Colonic mucosa (tissue), 4 donors: Measurements from ENCODE around the gene MYL5. TPM values are rescaled to one million over a fixed set of nuclear protein-coding genes. Genes with fewer than 3 reads are reported as not detected.
"Not testable (repeated sequence)": the region's sequence is repeated elsewhere in the genome, so short reads cannot be mapped to it uniquely, and the experiment has no call there.

Experiments used
- DNase-seq: peaks from one replicate; pipeline ENCODE4 v3.0.0-alpha.2; 2020
- H3K27ac ChIP-seq: fragments of 200-600 bp; one replicate; pipeline ENCODE4 v1.8.0; 2021
- H3K27me3 ChIP-seq: fragments of 200-600 bp; one replicate; pipeline ENCODE4 v1.8.0; 2021
- H3K36me3 ChIP-seq: fragments of 200-600 bp; one replicate; pipeline ENCODE4 v1.8.0; 2021
- H3K4me1 ChIP-seq: fragments of 200-600 bp; one replicate; pipeline ENCODE4 v1.8.0; 2021; ENCODE audit warnings: mild to moderate bottlenecking
- H3K4me3 ChIP-seq: fragments of 200-600 bp; one replicate; pipeline ENCODE4 v1.8.0; 2021
- H3K9ac ChIP-seq, 2 donors: one replicate each; pipeline ENCODE4 v1.7.0; 2013; ENCODE audit warnings: control low read depth in 2 of 2, low read depth in 2 of 2, low read length in 2 of 2
- H3K9me3 ChIP-seq: fragments of 200-600 bp; one replicate; pipeline ENCODE4 v1.8.0; 2021
- intact Hi-C: fragments of 100-400 bp; cut with DNase I; formaldehyde crosslinking; loops from one replicate; pipeline ENCODE4 v1.14.1; 2022
- total RNA-seq, 2 donors: library from RNA; stranded (reverse); fragmentation: NEBNext Ultra II Directional in 1 of 2; extraction: Animal tissue kit (Norgen Biotek cat#: 25700) in 1 of 2; gene quantifications; one replicate each; pipeline ENCODE4 v1.2.1, GENCODE V29; 2021
- TF ChIP-seq, protein P1 (sequence below): fragments of 200-600 bp; IDR thresholded peaks from one replicate; pipeline ENCODE4 v1.8.0; 2022; ENCODE audit warnings: antibody characterized with exemption, mild to moderate bottlenecking
- donor health status: healthy.
- donor health status: DM: no; HTN: no; CAD: no.
- donor health status: DM: no; HTN: no; CAD: no.

Gene MYL5
- total RNA-seq, 2 donors from 2014 or later, result 17.3 to 53.6 TPM

DNA sequence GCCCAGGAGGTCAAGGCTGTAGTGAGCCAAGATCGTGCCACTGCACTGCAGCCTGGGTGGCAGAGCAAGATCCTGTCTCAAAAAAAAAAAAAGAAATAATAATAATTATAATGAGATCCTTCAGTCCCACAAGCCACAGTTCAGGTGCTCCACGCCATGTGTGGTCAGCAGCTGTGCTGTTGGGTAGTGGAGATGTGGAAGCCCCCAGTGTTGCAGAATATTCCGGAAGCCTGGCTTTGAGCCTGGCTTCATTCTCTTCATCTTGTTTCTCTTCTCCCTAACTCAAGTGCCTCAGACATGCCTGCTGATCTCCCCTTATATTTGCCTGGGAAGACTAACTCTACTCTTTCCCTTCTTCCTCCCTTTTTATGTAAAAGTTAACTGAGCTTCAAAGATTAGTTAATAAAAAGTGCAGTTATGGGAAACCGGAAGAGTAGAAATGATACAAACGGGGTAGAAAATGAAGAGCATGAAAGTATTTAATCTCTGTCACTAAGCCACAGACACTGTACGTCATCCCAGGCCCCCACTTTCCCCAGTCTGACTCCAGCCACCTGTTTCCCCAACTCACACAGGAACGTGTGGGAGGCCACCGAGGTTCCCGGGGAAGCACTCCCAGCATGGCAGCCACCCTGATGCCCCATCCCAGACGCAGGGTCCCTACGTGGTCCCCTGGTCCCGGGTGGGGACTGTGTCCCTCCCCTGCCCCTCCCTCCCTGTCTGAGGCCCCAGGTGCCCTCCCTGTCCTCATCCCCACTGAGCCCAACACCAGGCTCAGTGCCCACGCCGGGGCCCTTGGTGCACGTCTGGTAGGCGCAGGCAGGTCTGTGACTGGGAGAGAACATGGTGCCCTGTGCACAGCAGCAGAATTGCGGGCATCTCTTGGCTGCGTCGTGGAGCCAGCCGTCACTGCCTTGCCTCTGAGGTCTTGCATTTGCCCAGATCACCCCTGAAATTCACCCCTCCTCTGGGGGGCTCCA lies 55.3 kb downstream of the MYL5 start:
- DNase-seq, result no peak
- Histone ChIP-seq H3K4me1 (no peaks in the 10 kb centered on the region), H3K4me3 (no peak overlapping the region), H3K9me3 (no peaks in the 10 kb centered on the region), H3K36me3 (peaks cover 23% of the 10 kb centered on the region), H3K27ac (no peak overlapping the region), H3K9ac (no peak overlapping the region), H3K27me3 (no peaks in the 10 kb centered on the region)
- intact Hi-C loops, result no loop called here
- TF ChIP-seq, protein P1, sequence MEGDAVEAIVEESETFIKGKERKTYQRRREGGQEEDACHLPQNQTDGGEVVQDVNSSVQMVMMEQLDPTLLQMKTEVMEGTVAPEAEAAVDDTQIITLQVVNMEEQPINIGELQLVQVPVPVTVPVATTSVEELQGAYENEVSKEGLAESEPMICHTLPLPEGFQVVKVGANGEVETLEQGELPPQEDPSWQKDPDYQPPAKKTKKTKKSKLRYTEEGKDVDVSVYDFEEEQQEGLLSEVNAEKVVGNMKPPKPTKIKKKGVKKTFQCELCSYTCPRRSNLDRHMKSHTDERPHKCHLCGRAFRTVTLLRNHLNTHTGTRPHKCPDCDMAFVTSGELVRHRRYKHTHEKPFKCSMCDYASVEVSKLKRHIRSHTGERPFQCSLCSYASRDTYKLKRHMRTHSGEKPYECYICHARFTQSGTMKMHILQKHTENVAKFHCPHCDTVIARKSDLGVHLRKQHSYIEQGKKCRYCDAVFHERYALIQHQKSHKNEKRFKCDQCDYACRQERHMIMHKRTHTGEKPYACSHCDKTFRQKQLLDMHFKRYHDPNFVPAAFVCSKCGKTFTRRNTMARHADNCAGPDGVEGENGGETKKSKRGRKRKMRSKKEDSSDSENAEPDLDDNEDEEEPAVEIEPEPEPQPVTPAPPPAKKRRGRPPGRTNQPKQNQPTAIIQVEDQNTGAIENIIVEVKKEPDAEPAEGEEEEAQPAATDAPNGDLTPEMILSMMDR, result no peak

DNA sequence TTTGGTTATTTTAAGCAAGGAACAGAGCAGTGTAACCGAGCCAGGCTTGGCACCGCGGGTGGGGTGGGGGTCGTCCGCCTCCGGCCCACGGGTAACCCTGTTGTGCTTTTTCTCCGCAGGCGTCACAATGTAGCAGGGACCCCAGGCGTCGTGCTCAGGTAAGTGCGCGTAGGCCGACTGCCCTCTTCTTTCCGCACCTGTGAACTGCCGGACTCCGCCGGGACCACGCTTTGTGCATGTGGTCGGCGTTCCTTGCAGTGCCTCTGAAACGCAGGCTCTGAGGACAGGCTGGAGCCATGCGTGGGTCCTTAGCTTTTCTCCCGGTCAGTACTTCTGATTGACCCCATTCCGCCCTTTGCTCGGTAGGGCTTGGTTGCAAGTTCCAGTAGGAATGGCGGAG lies 56.2 kb downstream of the MYL5 start:
- DNase-seq, result no peak
- Histone ChIP-seq H3K4me1 (no peaks in the 10 kb centered on the region), H3K36me3 (peaks cover 27% of the 10 kb centered on the region), H3K4me3 (no peak overlapping the region), H3K27me3 (no peaks in the 10 kb centered on the region), H3K9ac (no peak overlapping the region), H3K27ac (no peak overlapping the region), H3K9me3 (no peaks in the 10 kb centered on the region)
- TF ChIP-seq, protein P1, result no peak
- intact Hi-C loops, result no loop called here

DNA sequence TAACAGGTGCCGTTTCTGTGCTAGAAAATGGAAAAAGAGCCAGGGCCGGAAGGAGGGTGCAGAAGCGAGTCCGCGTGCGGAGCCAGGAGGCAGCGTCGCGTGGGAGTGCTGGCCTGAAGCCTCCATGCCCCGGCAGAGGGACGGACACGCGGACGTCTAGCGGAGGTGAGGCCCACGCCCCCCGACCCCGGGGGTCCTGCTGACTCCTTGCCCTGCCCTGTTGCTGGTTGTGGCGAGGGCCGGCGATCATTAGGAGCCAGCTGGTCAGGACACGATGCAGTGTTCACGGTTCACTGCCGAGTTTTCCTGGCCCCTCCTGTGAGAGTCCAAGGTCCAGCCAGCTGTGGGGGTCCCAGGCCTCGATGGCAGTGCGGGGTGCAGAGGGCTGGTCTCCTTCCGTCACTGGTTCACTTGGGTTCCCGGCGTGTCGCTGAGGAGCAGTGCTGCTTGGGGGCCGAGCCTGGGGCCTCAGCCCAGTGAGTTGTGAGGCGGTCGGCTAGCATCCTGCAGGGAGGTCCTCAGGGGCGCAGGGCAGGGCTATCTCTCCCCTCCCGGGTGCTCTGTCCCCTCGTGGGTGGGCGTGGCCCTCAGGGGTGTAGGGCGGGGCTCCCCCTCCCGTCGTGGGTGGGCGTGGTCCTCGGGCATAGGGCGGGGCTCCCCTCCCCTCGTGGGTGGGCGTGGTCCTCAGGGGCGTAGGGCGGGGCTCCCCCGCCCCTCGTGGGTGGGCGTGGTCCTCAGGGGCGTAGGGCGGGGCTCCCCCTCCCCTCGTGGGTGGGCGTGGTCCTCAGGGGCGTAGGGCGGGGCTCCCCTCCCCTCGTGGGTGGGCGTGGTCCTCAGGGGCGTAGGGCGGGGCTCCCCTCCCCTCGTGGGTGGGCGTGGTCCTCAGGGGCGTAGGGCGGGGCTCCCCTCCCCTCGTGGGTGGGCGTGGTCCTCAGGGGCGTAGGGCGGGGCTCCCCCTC lies 56.9 kb downstream of the MYL5 start:
- H3K36me3 ChIP-seq, result peaks cover 27% of the 10 kb centered on the region
- DNase-seq, H3K4me1 ChIP-seq, H3K4me3 ChIP-seq, H3K27ac ChIP-seq, H3K9ac ChIP-seq, H3K27me3 ChIP-seq, H3K9me3 ChIP-seq, intact Hi-C loops: not testable (repeated sequence)

Other genes with a start within 250 kb of the MYL5 start
- gene ZNF721, start 175.4 kb upstream of the MYL5 start, total RNA-seq, result 10 to 100 TPM; 20.9 to 24.3 TPM
- gene PIGG, start 175.3 kb upstream of the MYL5 start, total RNA-seq, result 10 to 100 TPM; 44.8 to 45.3 TPM
- not detected for gene TMEM271, start 98.2 kb upstream of the MYL5 start, total RNA-seq
- gene PDE6B, start 49.0 kb upstream of the MYL5 start, total RNA-seq, result 1 to 10 TPM; 1.2 to 2.3 TPM
- gene ATP5ME, start 266 bp upstream of the MYL5 start, total RNA-seq, result 100 to 1,000 TPM; 416 to 553 TPM
- gene SLC49A3, start 14.6 kb downstream of the MYL5 start, total RNA-seq, result 1 to 10 TPM; 7.1 to 8.4 TPM
- 10 to 100 TPM; 50.8 to 53.2 TPM for gene PCGF3, start 31.3 kb downstream of the MYL5 start, total RNA-seq
- 10 to 100 TPM in 1 of 2 donors, 1 to 10 TPM in 1; 2.7 to 16.5 TPM for gene CPLX1, start 151.6 kb downstream of the MYL5 start, total RNA-seq